HG02870 (cell line): Measurements from ENCODE around the gene SLITRK4.

ENCODE experiments used
- ATAC-seq: cut with Tn5 transposase; IDR thresholded peaks from one replicate; pipeline ENCODE4 v1.9.1; 2021; ENCODE audit warnings: mild to moderate bottlenecking, moderate library complexity; ENCODE audit not compliant: unreplicated experiment

SLITRK4 gene

GRCh38 chrX:143635915-143636314 is at the start of gene SLITRK4:
Gene SLITRK4, minus strand, starts transcription at chrX:143636101. Its CDS starts 4,993 bp downstream, at chrX:143631108.
- no peak for ATAC-seq

GRCh38 chrX:143683486-143683885 is 47.6 kb upstream of the SLITRK4 start:
- no peak for ATAC-seq

- ATAC-seq: no peak
Measured at GRCh38 chrX:143674926-143675325, 39.0 kb upstream of the SLITRK4 start.

GRCh38 chrX:143669395-143669794 is 33.5 kb upstream of the SLITRK4 start:
- ATAC-seq: no peak

- ATAC-seq: peak; percentile 69
Measured at GRCh38 chrX:143664302-143664701, 28.4 kb upstream of the SLITRK4 start.

- ATAC-seq: no peak
Measured at GRCh38 chrX:143663755-143664154, 27.9 kb upstream of the SLITRK4 start.

GRCh38 chrX:143661286-143661685 is 25.4 kb upstream of the SLITRK4 start:
- no peak for ATAC-seq

GRCh38 chrX:143648705-143649104 is 12.8 kb upstream of the SLITRK4 start:
- peak; percentile 76 for ATAC-seq

- ATAC-seq: no peak
Measured at GRCh38 chrX:143642426-143642825, 6.5 kb upstream of the SLITRK4 start.

GRCh38 chrX:143636831-143637230 is 930 bp upstream of the SLITRK4 start:
- no peak for ATAC-seq

GRCh38 chrX:143634663-143635455 is 1.0 kb downstream of the SLITRK4 start:
- no peak for ATAC-seq

- ATAC-seq: no peak
Measured at GRCh38 chrX:143634309-143634662, 1.6 kb downstream of the SLITRK4 start.

GRCh38 chrX:143633461-143634308 is 2.2 kb downstream of the SLITRK4 start:
- ATAC-seq: no peak

- ATAC-seq: no peak
Measured at GRCh38 chrX:143632625-143633410, 3.1 kb downstream of the SLITRK4 start.

- ATAC-seq: no peak
Measured at GRCh38 chrX:143623657-143624056, 12.2 kb downstream of the SLITRK4 start.

GRCh38 chrX:143621276-143621675 is 14.6 kb downstream of the SLITRK4 start:
- no peak for ATAC-seq

- ATAC-seq: no peak
Measured at GRCh38 chrX:143615851-143616250, 20.1 kb downstream of the SLITRK4 start.

GRCh38 chrX:143601809-143602208 is 34.1 kb downstream of the SLITRK4 start:
- ATAC-seq: no peak

GRCh38 chrX:143581240-143581639 is 54.7 kb downstream of the SLITRK4 start:
- no peak for ATAC-seq

- ATAC-seq: no peak
Measured at GRCh38 chrX:143580266-143580665, 55.6 kb downstream of the SLITRK4 start.
